Measurements from ENCODE around the gene RALGDS. TPM values are rescaled to one million over a fixed set of nuclear protein-coding genes. Genes with fewer than 3 reads are reported as not detected.
"Not testable (repeated sequence)": the region's sequence is repeated elsewhere in the genome, so short reads cannot be mapped to it uniquely, and the experiment has no call there.

The RALGDS gene
- polyA plus RNA-seq, 4 donors = 33.0 to 49.0 (median 35.7) TPM

DNA sequence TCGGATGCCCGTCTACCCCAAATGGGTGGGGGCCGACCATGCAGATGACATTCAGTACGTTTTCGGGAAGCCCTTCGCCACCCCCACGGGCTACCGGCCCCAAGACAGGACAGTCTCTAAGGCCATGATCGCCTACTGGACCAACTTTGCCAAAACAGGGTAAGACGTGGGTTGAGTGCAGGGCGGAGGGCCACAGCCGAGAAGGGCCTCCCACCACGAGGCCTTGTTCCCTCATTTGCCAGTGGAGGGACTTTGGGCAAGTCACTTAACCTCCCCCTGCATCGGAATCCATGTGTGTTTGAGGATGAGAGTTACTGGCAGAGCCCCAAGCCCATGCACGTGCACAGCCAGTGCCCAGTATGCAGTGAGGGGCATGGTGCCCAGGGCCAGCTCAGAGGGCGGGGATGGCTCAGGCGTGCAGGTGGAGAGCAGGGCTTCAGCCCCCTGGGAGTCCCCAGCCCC, 50.5 kb downstream of the RALGDS start:
- DNase-seq; H3K4me3 ChIP-seq (ENCODE audit: low read depth in 1 of 3, low read length in 3 of 3); FAIRE-seq; H3K27me3 ChIP-seq (ENCODE audit: control insufficient read depth in 3 of 3, insufficient read depth in 3 of 3, low read length in 3 of 3); H3K27ac ChIP-seq (ENCODE audit: low read depth in 1 of 3, low read length in 2 of 3); H3K9me3 ChIP-seq (ENCODE audit: control insufficient read depth in 2 of 2, insufficient read depth in 1 of 2, low read depth in 1 of 2, low read length in 1 of 2): not testable (repeated sequence)
- Histone ChIP-seq H3K4me1 (ENCODE audit: control insufficient read depth in 3 of 3, insufficient read depth in 2 of 3, low read depth in 1 of 3, low read length in 2 of 3) (peaks cover 0 to 14% (median 0%) of the 10 kb centered on the region in 3 donors), H3K36me3 (ENCODE audit: control insufficient read depth in 3 of 3, insufficient read depth in 2 of 3, low read depth in 1 of 3, low read length in 3 of 3) (peaks cover 0 to 30% (median 0%) of the 10 kb centered on the region in 3 donors)
- WGBS, 3 donors = 82 to 93% (median 91%) methylated on average over 17 of the region's 17 CpGs

DNA sequence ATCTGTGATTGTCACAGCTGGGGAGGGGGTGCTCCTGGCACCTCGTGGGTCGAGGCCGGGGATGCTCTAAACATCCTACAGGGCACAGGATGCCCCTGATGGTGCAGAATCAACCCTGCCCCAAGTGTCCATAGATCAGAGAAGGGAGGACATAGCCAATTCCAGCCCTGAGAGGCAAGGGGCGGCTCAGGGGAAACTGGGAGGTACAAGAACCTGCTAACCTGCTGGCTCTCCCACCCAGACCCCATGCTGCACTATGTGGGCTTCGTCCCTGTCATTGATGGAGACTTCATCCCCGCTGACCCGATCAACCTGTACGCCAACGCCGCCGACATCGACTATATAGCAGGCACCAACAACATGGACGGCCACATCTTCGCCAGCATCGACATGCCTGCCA, 52.6 kb downstream of the RALGDS start:
- not testable (repeated sequence) for H3K4me3 ChIP-seq (ENCODE audit: low read depth in 1 of 3, low read length in 3 of 3); FAIRE-seq; H3K4me1 ChIP-seq (ENCODE audit: control insufficient read depth in 3 of 3, insufficient read depth in 2 of 3, low read depth in 1 of 3, low read length in 2 of 3); DNase-seq; H3K9me3 ChIP-seq (ENCODE audit: control insufficient read depth in 2 of 2, insufficient read depth in 1 of 2, low read depth in 1 of 2, low read length in 1 of 2); H3K27me3 ChIP-seq (ENCODE audit: control insufficient read depth in 3 of 3, insufficient read depth in 3 of 3, low read length in 3 of 3); H3K27ac ChIP-seq (ENCODE audit: low read depth in 1 of 3, low read length in 2 of 3)
- WGBS, 3 donors = 90 to 100% (median 100%) methylated on average over 1 to 3 of the region's 15 CpGs
- peaks cover 0 to 50% (median 0%) of the 10 kb centered on the region in 3 donors for H3K36me3 ChIP-seq (ENCODE audit: control insufficient read depth in 3 of 3, insufficient read depth in 2 of 3, low read depth in 1 of 3, low read length in 3 of 3)

DNA sequence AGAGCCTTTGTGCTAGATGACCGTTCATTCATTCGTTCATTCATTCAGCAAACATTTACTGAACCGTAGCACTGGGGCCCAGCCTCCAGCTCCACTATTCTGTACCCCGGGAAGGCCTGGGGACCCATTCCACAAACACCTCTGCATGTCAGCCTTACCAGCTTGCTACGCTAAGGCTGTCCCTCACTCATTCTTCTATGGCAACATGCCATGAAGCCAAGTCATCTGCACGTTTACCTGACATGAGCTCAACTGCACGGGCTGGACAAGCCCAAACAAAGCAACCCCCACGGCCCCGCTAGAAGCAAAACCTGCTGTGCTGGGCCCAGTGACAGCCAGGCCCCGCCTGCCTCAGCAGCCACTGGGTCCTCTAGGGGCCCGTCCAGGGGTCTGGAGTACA, 53.2 kb downstream of the RALGDS start:
- no peak overlapping the region for H3K27ac ChIP-seq (ENCODE audit: low read depth in 1 of 3, low read length in 2 of 3)
- FAIRE-seq (no peak), DNase-seq (no peak)
- no peaks in the 10 kb centered on the region for H3K9me3 ChIP-seq (ENCODE audit: control insufficient read depth in 2 of 2, insufficient read depth in 1 of 2, low read depth in 1 of 2, low read length in 1 of 2)
- WGBS, 3 donors = 76 to 85% (median 79%) methylated on average over 11 of the region's 11 CpGs
- peaks cover 0 to 55% (median 0%) of the 10 kb centered on the region in 3 donors for H3K36me3 ChIP-seq (ENCODE audit: control insufficient read depth in 3 of 3, insufficient read depth in 2 of 3, low read depth in 1 of 3, low read length in 3 of 3)
- H3K27me3 ChIP-seq (ENCODE audit: control insufficient read depth in 3 of 3, insufficient read depth in 3 of 3, low read length in 3 of 3) = no peaks in the 10 kb centered on the region
- H3K4me3 ChIP-seq (ENCODE audit: low read depth in 1 of 3, low read length in 3 of 3) = no peak overlapping the region
- no peaks in the 10 kb centered on the region for H3K4me1 ChIP-seq (ENCODE audit: control insufficient read depth in 3 of 3, insufficient read depth in 2 of 3, low read depth in 1 of 3, low read length in 2 of 3)

DNA sequence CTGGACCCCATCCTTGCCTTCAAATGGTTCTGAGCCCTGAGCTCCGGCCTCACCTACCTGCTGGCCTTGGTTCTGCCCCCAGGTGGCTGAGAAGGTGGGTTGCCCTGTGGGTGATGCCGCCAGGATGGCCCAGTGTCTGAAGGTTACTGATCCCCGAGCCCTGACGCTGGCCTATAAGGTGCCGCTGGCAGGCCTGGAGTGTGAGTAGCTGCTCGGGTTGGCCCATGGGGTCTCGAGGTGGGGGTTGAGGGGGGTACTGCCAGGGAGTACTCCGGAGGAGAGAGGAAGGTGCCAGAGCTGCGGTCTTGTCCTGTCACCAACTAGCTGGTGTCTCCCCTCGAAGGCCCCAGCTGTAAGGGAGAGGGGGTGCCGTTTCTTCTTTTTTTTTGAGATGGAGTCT, 54.0 kb downstream of the RALGDS start:
- peaks cover 0 to 55% (median 0%) of the 10 kb centered on the region in 3 donors for H3K36me3 ChIP-seq (ENCODE audit: control insufficient read depth in 3 of 3, insufficient read depth in 2 of 3, low read depth in 1 of 3, low read length in 3 of 3)
- H3K4me1 ChIP-seq (ENCODE audit: control insufficient read depth in 3 of 3, insufficient read depth in 2 of 3, low read depth in 1 of 3, low read length in 2 of 3) = no peaks in the 10 kb centered on the region
- H3K9me3 ChIP-seq (ENCODE audit: control insufficient read depth in 2 of 2, insufficient read depth in 1 of 2, low read depth in 1 of 2, low read length in 1 of 2) = no peaks in the 10 kb centered on the region
- H3K4me3 ChIP-seq (ENCODE audit: low read depth in 1 of 3, low read length in 3 of 3) = no peak overlapping the region
- no peaks in the 10 kb centered on the region for H3K27me3 ChIP-seq (ENCODE audit: control insufficient read depth in 3 of 3, insufficient read depth in 3 of 3, low read length in 3 of 3)
- DNase-seq (no peak), FAIRE-seq (no peak)
- H3K27ac ChIP-seq (ENCODE audit: low read depth in 1 of 3, low read length in 2 of 3) = no peak overlapping the region
- 82 to 95% (median 92%) methylated on average over 10 to 11 of the region's 11 CpGs for WGBS, 3 donors

DNA sequence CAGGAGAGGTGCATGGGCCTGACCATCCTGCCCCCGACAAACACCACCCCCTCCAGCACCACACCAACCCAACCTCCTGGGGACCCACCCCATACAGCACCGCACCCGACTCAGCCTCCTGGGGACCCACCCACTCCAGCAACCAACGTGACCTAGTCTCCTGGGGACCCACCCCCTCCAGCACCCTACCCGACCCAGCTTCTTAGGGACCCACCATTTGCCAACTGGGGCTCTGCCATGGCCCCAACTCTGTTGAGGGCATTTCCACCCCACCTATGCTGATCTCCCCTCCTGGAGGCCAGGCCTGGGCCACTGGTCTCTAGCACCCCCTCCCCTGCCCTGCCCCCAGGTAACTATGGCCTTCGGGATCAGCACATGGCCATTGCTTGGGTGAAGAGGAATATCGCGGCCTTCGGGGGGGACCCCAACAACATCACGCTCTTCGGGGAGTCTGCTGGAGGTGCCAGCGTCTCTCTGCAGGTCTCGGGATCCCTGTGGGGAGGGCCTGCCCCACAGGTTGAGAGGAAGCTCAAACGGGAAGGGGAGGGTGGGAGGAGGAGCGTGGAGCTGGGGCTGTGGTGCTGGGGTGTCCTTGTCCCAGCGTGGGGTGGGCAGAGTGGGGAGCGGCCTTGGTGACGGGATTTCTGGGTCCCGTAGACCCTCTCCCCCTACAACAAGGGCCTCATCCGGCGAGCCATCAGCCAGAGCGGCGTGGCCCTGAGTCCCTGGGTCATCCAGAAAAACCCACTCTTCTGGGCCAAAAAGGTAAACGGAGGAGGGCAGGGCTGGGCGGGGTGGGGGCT, 54.7 kb downstream of the RALGDS start:
- 88 to 92% (median 90%) methylated on average over 21 to 25 of the region's 25 CpGs for WGBS, 3 donors
- H3K4me1 ChIP-seq (ENCODE audit: control insufficient read depth in 3 of 3, insufficient read depth in 2 of 3, low read depth in 1 of 3, low read length in 2 of 3) = peaks cover 0 to 4% (median 0%) of the 10 kb centered on the region in 3 donors
- no peak overlapping the region for H3K4me3 ChIP-seq (ENCODE audit: low read depth in 1 of 3, low read length in 3 of 3)
- no peaks in the 10 kb centered on the region for H3K9me3 ChIP-seq (ENCODE audit: control insufficient read depth in 2 of 2, insufficient read depth in 1 of 2, low read depth in 1 of 2, low read length in 1 of 2)
- DNase-seq (no peak), FAIRE-seq (no peak)
- H3K27ac ChIP-seq (ENCODE audit: low read depth in 1 of 3, low read length in 2 of 3) = no peak overlapping the region
- H3K27me3 ChIP-seq (ENCODE audit: control insufficient read depth in 3 of 3, insufficient read depth in 3 of 3, low read length in 3 of 3) = no peaks in the 10 kb centered on the region
- peaks cover 0 to 51% (median 0%) of the 10 kb centered on the region in 3 donors for H3K36me3 ChIP-seq (ENCODE audit: control insufficient read depth in 3 of 3, insufficient read depth in 2 of 3, low read depth in 1 of 3, low read length in 3 of 3)

DNA sequence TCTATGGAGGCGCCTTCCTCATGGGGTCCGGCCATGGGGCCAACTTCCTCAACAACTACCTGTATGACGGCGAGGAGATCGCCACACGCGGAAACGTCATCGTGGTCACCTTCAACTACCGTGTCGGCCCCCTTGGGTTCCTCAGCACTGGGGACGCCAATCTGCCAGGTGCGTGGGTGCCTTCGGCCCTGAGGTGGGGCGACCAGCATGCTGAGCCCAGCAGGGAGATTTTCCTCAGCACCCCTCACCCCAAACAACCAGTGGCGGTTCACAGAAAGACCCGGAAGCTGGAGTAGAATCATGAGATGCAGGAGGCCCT, 56.0 kb downstream of the RALGDS start:
- Histone ChIP-seq H3K36me3 (ENCODE audit: control insufficient read depth in 3 of 3, insufficient read depth in 2 of 3, low read depth in 1 of 3, low read length in 3 of 3) (peaks cover 0 to 48% (median 0%) of the 10 kb centered on the region in 3 donors), H3K4me3 (ENCODE audit: low read depth in 1 of 3, low read length in 3 of 3) (no peak overlapping the region), H3K4me1 (ENCODE audit: control insufficient read depth in 3 of 3, insufficient read depth in 2 of 3, low read depth in 1 of 3, low read length in 2 of 3) (peaks cover 0 to 14% (median 0%) of the 10 kb centered on the region in 3 donors), H3K9me3 (ENCODE audit: control insufficient read depth in 2 of 2, insufficient read depth in 1 of 2, low read depth in 1 of 2, low read length in 1 of 2) (no peaks in the 10 kb centered on the region), H3K27ac (ENCODE audit: low read depth in 1 of 3, low read length in 2 of 3) (no peak overlapping the region), H3K27me3 (ENCODE audit: control insufficient read depth in 3 of 3, insufficient read depth in 3 of 3, low read length in 3 of 3) (no peaks in the 10 kb centered on the region)
- 87 to 96% (median 94%) methylated on average over 17 of the region's 17 CpGs for WGBS, 3 donors
- no peak for FAIRE-seq
- no peak for DNase-seq

DNA sequence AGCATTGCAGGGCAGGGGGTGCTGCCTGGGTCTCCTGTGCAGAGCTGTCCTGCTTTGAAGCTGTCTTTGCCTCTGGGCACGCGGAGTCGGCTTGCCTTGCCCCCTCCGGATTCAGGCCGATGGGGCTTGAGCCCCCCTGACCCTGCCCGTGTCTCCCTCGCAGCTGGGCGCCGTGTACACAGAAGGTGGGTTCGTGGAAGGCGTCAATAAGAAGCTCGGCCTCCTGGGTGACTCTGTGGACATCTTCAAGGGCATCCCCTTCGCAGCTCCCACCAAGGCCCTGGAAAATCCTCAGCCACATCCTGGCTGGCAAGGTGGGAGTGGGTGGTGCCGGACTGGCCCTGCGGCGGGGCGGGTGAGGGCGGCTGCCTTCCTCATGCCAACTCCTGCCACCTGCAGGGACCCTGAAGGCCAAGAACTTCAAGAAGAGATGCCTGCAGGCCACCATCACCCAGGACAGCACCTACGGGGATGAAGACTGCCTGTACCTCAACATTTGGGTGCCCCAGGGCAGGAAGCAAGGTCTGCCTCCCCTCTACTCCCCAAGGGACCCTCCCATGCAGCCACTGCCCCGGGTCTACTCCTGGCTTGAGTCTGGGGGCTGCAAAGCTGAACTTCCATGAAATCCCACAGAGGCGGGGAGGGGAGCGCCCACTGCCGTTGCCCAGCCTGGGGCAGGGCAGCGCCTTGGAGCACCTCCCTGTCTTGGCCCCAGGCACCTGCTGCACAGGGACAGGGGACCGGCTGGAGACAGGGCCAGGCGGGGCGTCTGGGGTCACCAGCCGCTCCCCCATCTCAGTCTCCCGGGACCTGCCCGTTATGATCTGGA, 56.6 kb downstream of the RALGDS start:
- WGBS, 3 donors = 87 to 94% (median 89%) methylated on average over 27 to 30 of the region's 30 CpGs
- Histone ChIP-seq H3K36me3 (ENCODE audit: control insufficient read depth in 3 of 3, insufficient read depth in 2 of 3, low read depth in 1 of 3, low read length in 3 of 3) (peaks cover 0 to 51% (median 2%) of the 10 kb centered on the region in 3 donors), H3K27me3 (ENCODE audit: control insufficient read depth in 3 of 3, insufficient read depth in 3 of 3, low read length in 3 of 3) (no peaks in the 10 kb centered on the region), H3K9me3 (ENCODE audit: control insufficient read depth in 2 of 2, insufficient read depth in 1 of 2, low read depth in 1 of 2, low read length in 1 of 2) (no peaks in the 10 kb centered on the region), H3K27ac (ENCODE audit: low read depth in 1 of 3, low read length in 2 of 3) (no peak overlapping the region), H3K4me3 (ENCODE audit: low read depth in 1 of 3, low read length in 3 of 3) (no peak overlapping the region), H3K4me1 (ENCODE audit: control insufficient read depth in 3 of 3, insufficient read depth in 2 of 3, low read depth in 1 of 3, low read length in 2 of 3) (peaks cover 0 to 20% (median 2%) of the 10 kb centered on the region in 3 donors)
- FAIRE-seq (no peak), DNase-seq (no peak)

DNA sequence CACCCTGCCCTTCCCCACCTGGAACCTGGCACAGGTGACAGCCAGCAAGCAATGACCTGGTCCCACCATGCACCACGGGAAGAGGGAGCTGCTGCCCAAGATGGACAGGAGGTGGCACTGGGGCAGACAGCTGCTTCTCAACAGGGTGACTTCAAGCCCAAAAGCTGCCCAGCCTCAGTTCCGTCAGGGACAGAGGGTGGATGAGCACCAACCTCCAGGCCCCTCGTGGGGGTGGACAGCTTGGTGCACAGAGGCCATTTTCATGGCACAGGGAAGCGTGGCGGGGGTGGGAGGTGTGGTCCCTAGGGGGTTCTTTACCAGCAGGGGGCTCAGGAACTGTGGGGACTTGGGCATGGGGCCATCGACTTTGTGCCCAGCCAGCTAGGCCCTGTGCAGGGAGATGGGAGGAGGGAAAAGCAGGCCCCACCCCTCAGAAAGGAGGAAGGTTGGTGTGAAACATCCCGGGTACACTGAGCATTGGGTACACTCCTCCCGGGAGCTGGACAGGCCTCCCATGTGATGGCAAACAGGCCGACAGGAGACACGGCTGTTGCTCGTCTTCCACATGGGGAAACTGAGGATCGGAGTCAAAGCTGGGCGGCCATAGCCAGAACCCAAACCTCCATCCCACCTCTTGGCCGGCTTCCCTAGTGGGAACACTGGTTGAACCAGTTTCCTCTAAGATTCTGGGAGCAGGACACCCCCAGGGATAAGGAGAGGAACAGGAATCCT, 57.4 kb downstream of the RALGDS start:
- H3K4me3 ChIP-seq (ENCODE audit: low read depth in 1 of 3, low read length in 3 of 3) = no peak overlapping the region
- H3K9me3 ChIP-seq (ENCODE audit: control insufficient read depth in 2 of 2, insufficient read depth in 1 of 2, low read depth in 1 of 2, low read length in 1 of 2) = no peaks in the 10 kb centered on the region
- H3K27me3 ChIP-seq (ENCODE audit: control insufficient read depth in 3 of 3, insufficient read depth in 3 of 3, low read length in 3 of 3) = no peaks in the 10 kb centered on the region
- no peak for DNase-seq
- peaks cover under 1 to 23% (median 2%) of the 10 kb centered on the region in 3 donors for H3K4me1 ChIP-seq (ENCODE audit: control insufficient read depth in 3 of 3, insufficient read depth in 2 of 3, low read depth in 1 of 3, low read length in 2 of 3)
- no peak for FAIRE-seq
- WGBS, 3 donors = 75 to 82% (median 82%) methylated on average over 13 to 14 of the region's 14 CpGs
- H3K27ac ChIP-seq (ENCODE audit: low read depth in 1 of 3, low read length in 2 of 3) = no peak overlapping the region
- H3K36me3 ChIP-seq (ENCODE audit: control insufficient read depth in 3 of 3, insufficient read depth in 2 of 3, low read depth in 1 of 3, low read length in 3 of 3) = peaks cover 0 to 55% (median 2%) of the 10 kb centered on the region in 3 donors
